Measurements from ENCODE around the gene FSTL1. TPM values are rescaled to one million over a fixed set of nuclear protein-coding genes. Genes with fewer than 3 reads are reported as not detected.

FSTL1 gene
- polyA plus RNA-seq, 1 of the 3 experiments (the other 2 are of a cell fraction), result 329 TPM

- DNase-seq, result no peak
- 62% methylated on average over 2 of the region's 2 CpGs for WGBS (ENCODE audit: low lambda C conversion rate)
- peaks cover 0 to 33% of the 10 kb centered on the region in 2 experiments; a peak in 2 of 4 replicates for H3K4me1 ChIP-seq (ENCODE audit: control insufficient read depth in 1 of 2, insufficient read depth in 2 of 2, low read depth in 1 of 2, low read length in 1 of 2)
- no peak overlapping the region for H2AFZ ChIP-seq (ENCODE audit: low read depth)
- H3K4me2 ChIP-seq, result peak overlapping the region; percentile 8; the same call in 1 of the 2 replicates
- H3K36me3 ChIP-seq (replicated peaks in 1 of 2; ENCODE audit: control insufficient read depth in 1 of 2, insufficient read depth in 2 of 2, low read length in 1 of 2), result no peaks in the 10 kb centered on the region
- ChIA-PET POLR2A (no interaction called here), CTCF (interaction anchor here (0.9 to 1.5 kb wide), 2 partner anchors 11 to 88 kb away, joined by 3 to 8 read pairs; no protein-coding TSS in a partner anchor)
- H3K4me3 ChIP-seq (ENCODE audit: low read depth in 2 of 2, low read length in 1 of 2), result no peak overlapping the region
- H3K9me2 ChIP-seq, result no peaks in the 10 kb centered on the region
- no peaks in the 10 kb centered on the region for H3K9me3 ChIP-seq
- no peaks in the 10 kb centered on the region for H3K79me2 ChIP-seq (ENCODE audit: insufficient read depth)
- H4K20me1 ChIP-seq (ENCODE audit: insufficient read depth), result no peaks in the 10 kb centered on the region
- H3K27ac ChIP-seq (ENCODE audit: low read depth in 2 of 2, low read length in 1 of 2), result peak overlapping the region; percentile 14 to 50; a peak in 2 of 4 replicates
- H3F3A ChIP-seq (replicated peaks; ENCODE audit: insufficient read depth), result peaks cover 12% of the 10 kb centered on the region
- H3K27me3 ChIP-seq (ENCODE audit: insufficient read depth), result no peaks in the 10 kb centered on the region
- no peak overlapping the region; the same call in 1 of the 2 replicates for H3K9ac ChIP-seq
- no peak for TF ChIP-seq SMC3 (IDR thresholded peaks at IDR 0.05; ENCODE audit: low read depth, low read length)
- TF ChIP-seq FOXM1 (IDR thresholded peaks at IDR 0.05; ENCODE audit: low read depth), result no peak
- no peak for TF ChIP-seq EP300 (IDR thresholded peaks at IDR 0.05; ENCODE audit: borderline replicate concordance in 1 of 2, low read depth in 1 of 2, low read length in 1 of 2)
- no peak for TF ChIP-seq POLR2AphosphoS5 (IDR thresholded peaks at IDR 0.05; ENCODE audit: low read depth, low read length)
- no peak for TF ChIP-seq MAX (IDR thresholded peaks at IDR 0.05; ENCODE audit: low read depth)
- no peak for TF ChIP-seq EZH2phosphoT487 (IDR thresholded peaks at IDR 0.05; ENCODE audit: borderline replicate concordance, low read depth)
- TF ChIP-seq CHD2 (IDR thresholded peaks at IDR 0.05; ENCODE audit: low read length, partially characterized antibody), result no peak
- no peak for TF ChIP-seq ELF1 (IDR thresholded peaks at IDR 0.05)
- no peak for TF ChIP-seq ZBTB33 (IDR thresholded peaks at IDR 0.05; ENCODE audit: borderline replicate concordance, low read depth)
- TF ChIP-seq RCOR1 (IDR thresholded peaks at IDR 0.05; ENCODE audit: low read length), result no peak
- TF ChIP-seq CTCF (IDR thresholded peaks at IDR 0.05), result no peak
- 0 out of 2 replicates have a peak, but pooled peaks have one; percentile 12 for TF ChIP-seq TCF12 (IDR thresholded peaks at IDR 0.05)
- TF ChIP-seq YY1 (IDR thresholded peaks at IDR 0.05; ENCODE audit: low read depth), result no peak
- peak; percentile 29; the same call in 1 of the 2 replicates for TF ChIP-seq PBX3 (IDR thresholded peaks at IDR 0.05)
- peak; percentile 11; the same call in 1 of the 2 replicates for TF ChIP-seq NFIC (IDR thresholded peaks at IDR 0.05; ENCODE audit: borderline replicate concordance)
- no peak for TF ChIP-seq RXRA (IDR thresholded peaks at IDR 0.05; ENCODE audit: borderline replicate concordance, low read depth)
- TF ChIP-seq GABPA (IDR thresholded peaks at IDR 0.05; ENCODE audit: low read depth), result no peak
- no peak for TF ChIP-seq GATA2 (CRISPR knock-in tag; IDR thresholded peaks at IDR 0.05)
Measured at GRCh38 chr3:120470870-120471269, 20.1 kb upstream of the FSTL1 start.

Measured in SK-N-SH (cell line).